Thyroid gland (tissue), 4 donors: ENCODE data around the gene CREB5.

ENCODE experiments used
- CTCF ChIP-seq, 6 experiments: fragments of 200-600 bp in 3 of 6; fragments of 450-650 bp in 3 of 6; sonication (generic) in 3 of 6; IDR thresholded peaks; one replicate each; pipeline ENCODE4 v1.5.1; 2016 to 2019; ENCODE audit warnings: antibody characterized with exemption in 6 of 6, mild to moderate bottlenecking in 2 of 6, inconsistent platforms in 1 of 6, moderate library complexity in 1 of 6
- POLR2A ChIP-seq, 2 donors: fragments of 450-650 bp; IDR thresholded peaks; one replicate each; pipeline ENCODE4 v1.6.1; 2017; ENCODE audit warnings: antibody characterized with exemption in 2 of 2, mild to moderate bottlenecking in 2 of 2, moderate library complexity in 1 of 2

- TF ChIP-seq POLR2A (IDR thresholded peaks at IDR 0.05) (no peak), CTCF (IDR thresholded peaks at IDR 0.05) (no peak)
Measured at GRCh38 chr7:28625432-28625831, 213.1 kb downstream of the CREB5 start.
